ENCODE results near the gene MAST4. TPM values are rescaled to one million over a fixed set of nuclear protein-coding genes. Genes with fewer than 3 reads are reported as not detected.

The MAST4 gene
- polyA plus RNA-seq, 1 donor (not counting 4 experiments of a cell fraction or from before 2014, with no cell fraction given), result 19.8 TPM

- H2AFZ ChIP-seq (ENCODE audit: control insufficient read depth, low read length), result no peak overlapping the region
- H3K4me2 ChIP-seq (ENCODE audit: control insufficient read depth, extremely low read depth, insufficient read depth, low read depth, low read length), result no peak overlapping the region
- no peak overlapping the region for H3K4me3 ChIP-seq (ENCODE audit: control insufficient read depth in 2 of 3, extremely low read depth in 1 of 3, insufficient read depth in 2 of 3, low read depth in 1 of 3, low read length in 3 of 3)
- no peaks in the 10 kb centered on the region for H3K27me3 ChIP-seq (ENCODE audit: control insufficient read depth, extremely low read depth, insufficient read depth, low read length)
- dilution Hi-C loops (cut with MboI; ENCODE audit: extremely low pct_ligation_motif_present, low sequenced_read_pairs), result no loop called here
- no peak for DNase-seq (ENCODE audit: low read depth, low spot score)
- FAIRE-seq, result no peak
- H4K20me1 ChIP-seq (ENCODE audit: control insufficient read depth, extremely low read depth, insufficient read depth, low read length), result no peaks in the 10 kb centered on the region
- H3K79me2 ChIP-seq (ENCODE audit: control insufficient read depth, insufficient read depth, low read length), result peaks cover 43% of the 10 kb centered on the region
- H3K4me1 ChIP-seq (ENCODE audit: control insufficient read depth, extremely low read depth, insufficient read depth, low read length), result peaks cover 7% of the 10 kb centered on the region
- H3K36me3 ChIP-seq (ENCODE audit: control insufficient read depth in 2 of 2, extremely low read depth in 1 of 2, insufficient read depth in 2 of 2, low read length in 2 of 2), result peaks cover 4 to 8% of the 10 kb centered on the region in 2 experiments
- H3K9ac ChIP-seq (ENCODE audit: control insufficient read depth, extremely low read depth, insufficient read depth, low read length), result no peak overlapping the region
- TF ChIP-seq EZH2 (IDR thresholded peaks at IDR 0.05; ENCODE audit: low read length), result no peak
- TF ChIP-seq CTCF (optimal IDR thresholded peaks at IDR 0.05 in 1 of 3, IDR thresholded peaks at IDR 0.05 in 1 of 3, conservative IDR thresholded peaks at IDR 0.05 in 1 of 3; ENCODE audit: extremely low read depth in 1 of 3, insufficient read depth in 2 of 3, low read length in 3 of 3), result no peak
- no peaks in the 10 kb centered on the region for H3K9me3 ChIP-seq (ENCODE audit: control insufficient read depth, low read depth, low read length)
- H3K9me1 ChIP-seq (ENCODE audit: control insufficient read depth, extremely low read depth, insufficient read depth, low read length), result no peaks in the 10 kb centered on the region
- no peak overlapping the region for H3K27ac ChIP-seq (ENCODE audit: control insufficient read depth, insufficient read depth, low read length)
Observed at GRCh38 chr5:67052034-67052433, 455.8 kb downstream of the MAST4 start.

DNA sequence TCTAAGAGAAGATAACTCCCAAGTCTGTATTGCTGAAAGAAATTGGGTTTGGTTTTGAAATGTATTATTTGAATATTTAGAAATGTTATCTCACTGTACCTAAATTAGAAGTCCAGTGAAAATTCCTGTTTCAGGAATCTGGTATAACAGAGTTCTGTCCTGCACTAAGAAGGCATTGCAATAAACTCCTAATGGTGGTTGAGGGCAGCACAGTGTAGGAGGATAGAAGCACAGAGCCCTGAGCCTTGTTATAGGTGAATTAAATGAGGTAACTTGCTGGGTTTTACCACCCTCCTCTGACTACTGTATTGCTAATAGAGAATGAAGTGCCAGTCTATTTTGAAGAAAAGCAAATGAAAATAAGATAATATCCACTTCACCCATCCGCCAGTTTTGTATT is 457.0 kb downstream of the MAST4 start:
- Histone ChIP-seq H3K9me3 (ENCODE audit: control insufficient read depth, low read depth, low read length) (no peaks in the 10 kb centered on the region), H3K9me1 (ENCODE audit: control insufficient read depth, extremely low read depth, insufficient read depth, low read length) (no peaks in the 10 kb centered on the region), H3K4me3 (ENCODE audit: control insufficient read depth in 2 of 3, extremely low read depth in 1 of 3, insufficient read depth in 2 of 3, low read depth in 1 of 3, low read length in 3 of 3) (no peak overlapping the region), H3K4me2 (ENCODE audit: control insufficient read depth, extremely low read depth, insufficient read depth, low read depth, low read length) (no peak overlapping the region), H3K36me3 (ENCODE audit: control insufficient read depth in 2 of 2, extremely low read depth in 1 of 2, insufficient read depth in 2 of 2, low read length in 2 of 2) (peaks cover 4 to 9% of the 10 kb centered on the region in 2 experiments), H4K20me1 (ENCODE audit: control insufficient read depth, extremely low read depth, insufficient read depth, low read length) (no peaks in the 10 kb centered on the region), H3K4me1 (ENCODE audit: control insufficient read depth, extremely low read depth, insufficient read depth, low read length) (peaks cover 4% of the 10 kb centered on the region), H3K27me3 (ENCODE audit: control insufficient read depth, extremely low read depth, insufficient read depth, low read length) (no peaks in the 10 kb centered on the region), H3K79me2 (ENCODE audit: control insufficient read depth, insufficient read depth, low read length) (peaks cover 42% of the 10 kb centered on the region), H3K9ac (ENCODE audit: control insufficient read depth, extremely low read depth, insufficient read depth, low read length) (no peak overlapping the region), H3K27ac (ENCODE audit: control insufficient read depth, insufficient read depth, low read length) (no peak overlapping the region), H2AFZ (ENCODE audit: control insufficient read depth, low read length) (no peak overlapping the region)
- FAIRE-seq, result no peak
- dilution Hi-C loops (cut with MboI; ENCODE audit: extremely low pct_ligation_motif_present, low sequenced_read_pairs), result no loop called here
- DNase-seq (ENCODE audit: low read depth, low spot score), result no peak
- TF ChIP-seq CTCF (optimal IDR thresholded peaks at IDR 0.05 in 1 of 3, IDR thresholded peaks at IDR 0.05 in 1 of 3, conservative IDR thresholded peaks at IDR 0.05 in 1 of 3; ENCODE audit: extremely low read depth in 1 of 3, insufficient read depth in 2 of 3, low read length in 3 of 3) (no peak), EZH2 (IDR thresholded peaks at IDR 0.05; ENCODE audit: low read length) (no peak)

All from keratinocyte (primary cell).